GM19239 (cell line): ENCODE data around the gene TIE1.

ENCODE experiments used
- DNase-seq: peaks from one replicate; pipeline ENCODE4 v3.0.0; 2011; ENCODE audit warnings: low spot score; ENCODE audit not compliant: insufficient read length
- FAIRE-seq: peaks from 2 replicates; lab custom pipeline; 2011; peaks lifted over from hg19 to GRCh38; lab: Jason Lieb, UNC

Gene TIE1

DNA sequence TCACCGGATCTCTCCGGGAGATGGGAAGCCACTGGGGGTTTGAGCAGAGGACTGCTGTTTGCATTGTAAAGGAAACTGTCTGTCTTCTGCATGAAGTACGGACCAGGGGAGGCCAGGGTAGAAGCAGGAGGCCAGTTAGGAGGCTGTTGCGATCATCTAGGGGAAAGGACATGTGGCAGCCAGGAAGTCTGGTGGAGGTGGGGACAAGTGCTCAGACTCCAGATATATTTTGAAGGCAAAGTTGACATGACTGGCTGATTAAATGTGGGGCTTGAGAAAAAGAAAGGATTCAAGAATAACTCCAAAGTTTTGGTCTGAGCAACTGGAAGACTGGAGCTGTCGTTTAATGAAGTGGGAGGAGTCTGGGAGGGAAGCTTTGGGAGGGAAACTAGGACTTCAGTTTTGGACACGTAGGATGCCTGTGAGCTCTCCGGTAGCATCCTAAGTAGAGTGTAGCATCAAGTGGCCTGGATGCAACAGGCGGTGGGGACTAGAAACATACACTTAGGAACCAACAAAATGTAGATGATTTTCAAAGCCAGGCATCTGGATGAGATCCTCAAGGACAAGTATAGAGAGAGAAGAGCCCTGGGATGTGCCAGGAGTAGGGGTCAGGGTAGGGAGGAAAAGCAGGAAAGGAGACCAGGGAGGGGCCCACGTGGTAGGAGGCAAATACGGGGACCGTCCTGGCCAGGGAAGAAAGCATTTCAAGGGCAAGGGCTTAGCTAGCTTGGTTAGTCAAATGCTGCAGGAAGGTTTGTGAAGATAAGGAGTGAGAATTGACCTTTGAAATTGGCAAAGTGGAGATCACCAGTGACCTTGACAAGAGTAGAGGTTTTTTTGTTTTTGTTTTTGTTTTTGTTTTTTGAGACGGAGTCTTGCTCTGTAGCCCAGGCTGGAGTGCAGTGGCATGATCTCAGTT, 11.7 kb upstream of the TIE1 start:
- FAIRE-seq = no peak
- DNase-seq = no peak

DNA sequence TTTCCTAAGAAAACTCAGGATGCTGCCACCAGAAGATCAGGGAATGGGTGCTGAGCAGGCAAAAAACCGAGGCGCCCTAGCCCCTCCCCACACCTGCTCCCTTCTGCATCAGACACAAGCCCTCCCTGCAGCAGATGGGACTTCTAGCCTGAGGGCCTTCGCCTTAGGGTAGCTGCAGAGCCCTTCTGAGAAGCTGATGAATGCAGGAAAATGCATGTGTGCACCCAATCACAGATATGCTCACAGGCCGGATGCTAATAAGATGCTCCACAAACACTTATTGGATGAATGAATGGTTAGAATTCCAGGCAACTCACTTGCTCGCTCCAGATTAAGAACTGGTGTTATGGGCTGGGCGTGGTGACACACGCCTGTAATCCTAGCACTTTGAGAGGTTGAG, 8.6 kb upstream of the TIE1 start:
- FAIRE-seq = no peak
- no peak for DNase-seq

DNA sequence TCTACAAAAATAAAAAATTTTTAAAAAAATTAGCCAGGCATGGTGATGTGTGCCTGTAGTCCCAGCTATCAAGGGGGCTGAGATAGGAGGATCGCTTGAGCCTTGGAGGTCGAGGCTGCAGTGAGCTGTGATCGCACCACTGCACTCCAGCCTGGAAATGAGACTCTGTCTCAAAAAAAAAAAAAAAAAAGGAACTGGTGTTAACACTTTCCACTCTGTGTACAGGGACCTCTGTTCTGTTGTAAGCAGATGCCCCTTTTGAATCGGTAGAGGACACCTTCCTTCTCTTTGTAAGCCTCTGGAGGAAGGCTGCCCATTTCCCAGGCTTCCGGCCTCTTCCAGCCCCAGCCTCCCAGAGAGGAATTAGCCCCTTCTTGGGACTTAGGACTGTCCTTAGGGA, 8.1 kb upstream of the TIE1 start:
- FAIRE-seq = no peak

DNA sequence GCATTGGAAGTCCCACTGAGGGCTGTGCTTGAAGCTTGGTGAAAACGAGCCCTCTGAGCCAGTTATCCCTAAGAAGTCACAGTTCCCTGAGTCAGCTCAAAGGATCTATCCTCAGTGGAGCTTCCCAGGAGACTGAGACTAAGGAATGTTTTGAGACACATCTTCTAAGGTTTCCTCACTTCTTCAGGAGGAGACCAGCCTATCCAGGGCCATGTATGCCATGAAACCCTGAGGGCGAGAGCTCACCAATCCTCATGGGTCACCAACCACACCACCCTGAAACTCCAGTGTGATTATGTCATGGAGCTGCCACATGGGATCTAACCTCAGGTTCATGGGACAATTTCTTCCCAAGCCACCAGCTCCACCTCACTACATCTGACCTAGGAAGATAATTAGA, 7.6 kb upstream of the TIE1 start:
- FAIRE-seq (no peak), DNase-seq (no peak)

More for the DNA sequence above, 8.1 kb upstream of the TIE1 start:
- no peak for DNase-seq

DNA sequence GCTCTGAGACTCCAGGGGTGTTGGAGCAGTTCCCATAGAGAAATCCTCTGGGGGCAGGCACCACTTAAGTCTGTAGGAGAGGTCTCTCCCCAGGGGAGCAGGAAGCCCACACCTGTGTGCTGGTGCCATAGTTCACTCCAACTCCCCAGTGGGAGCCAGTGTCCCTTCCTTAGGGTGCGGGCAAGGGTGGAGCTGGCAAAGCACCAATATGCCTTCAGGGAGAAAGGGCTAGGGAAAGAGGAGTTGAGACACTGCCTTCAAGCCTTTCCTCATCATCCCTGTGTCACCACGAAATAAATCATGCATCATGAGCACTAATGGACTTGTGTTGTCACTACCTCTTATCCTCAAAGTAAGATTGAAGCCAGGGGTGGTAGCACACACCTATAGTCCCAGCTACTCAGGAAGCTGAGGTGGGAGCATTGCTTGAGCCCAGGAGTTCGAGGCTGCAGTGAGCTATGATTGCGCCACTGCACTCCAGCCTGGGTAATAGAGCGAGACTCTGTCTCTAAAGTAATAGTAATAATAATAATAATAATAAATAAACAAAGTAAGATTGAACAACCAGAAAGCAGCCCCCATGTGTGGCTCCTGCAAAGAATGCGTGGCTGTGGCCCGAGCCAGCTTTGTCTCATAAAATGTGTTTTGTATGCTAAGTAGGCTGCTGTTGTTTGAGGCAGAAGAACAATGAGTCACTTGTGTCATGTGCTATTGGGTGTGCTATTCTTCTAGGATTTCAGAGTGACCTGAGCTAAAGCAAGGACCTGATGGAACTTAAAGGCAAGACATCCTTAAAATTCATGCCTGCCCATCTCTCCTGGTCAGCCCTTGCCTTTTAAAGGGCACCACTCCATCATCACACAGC, 6.7 kb upstream of the TIE1 start:
- no peak for FAIRE-seq
- DNase-seq = no peak

DNA sequence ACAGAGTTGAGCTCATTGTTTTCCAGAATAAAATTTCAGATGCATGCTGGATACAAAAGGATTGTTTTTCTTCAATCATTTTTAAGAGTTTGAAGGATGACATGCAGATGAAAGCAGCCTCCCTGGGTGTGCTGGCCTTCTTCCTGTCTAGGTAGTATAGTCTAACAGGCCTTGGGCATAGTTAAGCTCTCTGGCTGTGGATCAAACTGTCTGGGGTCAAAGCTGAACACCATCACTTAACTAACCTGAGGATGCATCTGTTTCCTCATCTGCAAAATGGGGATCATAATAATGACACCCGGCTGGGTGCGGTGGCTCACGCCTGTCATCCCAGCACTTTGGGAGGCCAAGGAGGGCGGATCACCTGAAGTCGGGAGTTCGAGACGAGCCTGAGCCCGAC, 6.0 kb upstream of the TIE1 start:
- no peak for FAIRE-seq
- no peak for DNase-seq

DNA sequence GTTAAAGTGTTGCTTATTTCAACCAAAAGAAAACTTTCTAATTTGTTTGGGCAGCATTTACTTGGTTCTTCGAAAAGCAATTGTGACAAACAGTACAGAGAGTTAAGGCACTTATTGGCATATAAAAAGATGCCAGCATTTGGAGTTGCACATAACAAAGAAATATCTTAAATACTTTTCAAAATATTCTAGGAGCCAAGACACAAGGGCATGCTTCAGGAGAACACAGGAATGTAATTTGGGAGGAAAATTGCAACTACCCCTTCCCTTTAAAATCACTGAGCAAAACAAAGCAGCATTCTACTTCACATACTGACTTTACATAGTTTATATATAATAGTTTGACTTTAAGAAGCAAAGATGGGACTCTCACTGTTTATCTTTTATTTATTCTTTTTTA, 4.6 kb upstream of the TIE1 start:
- FAIRE-seq (no peak), DNase-seq (no peak)

DNA sequence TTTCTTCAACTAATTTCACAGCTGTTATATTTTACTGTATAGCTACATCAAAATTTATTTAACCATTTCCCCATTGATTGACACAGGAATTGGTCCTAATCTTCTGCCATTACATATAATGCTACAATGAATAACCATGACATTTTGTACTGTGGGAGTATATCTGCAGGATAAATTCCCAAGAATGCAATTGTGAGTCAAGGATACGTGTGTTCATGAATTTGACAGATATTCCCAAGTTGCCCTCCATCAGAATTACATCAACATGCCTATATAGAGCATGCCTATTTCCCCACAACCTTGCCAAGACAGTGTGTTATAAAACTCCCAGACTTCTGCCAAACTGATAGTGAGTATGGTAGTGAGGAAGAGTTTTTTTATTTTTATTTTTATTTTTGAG, 2.7 kb upstream of the TIE1 start:
- FAIRE-seq (no peak), DNase-seq (no peak)

DNA sequence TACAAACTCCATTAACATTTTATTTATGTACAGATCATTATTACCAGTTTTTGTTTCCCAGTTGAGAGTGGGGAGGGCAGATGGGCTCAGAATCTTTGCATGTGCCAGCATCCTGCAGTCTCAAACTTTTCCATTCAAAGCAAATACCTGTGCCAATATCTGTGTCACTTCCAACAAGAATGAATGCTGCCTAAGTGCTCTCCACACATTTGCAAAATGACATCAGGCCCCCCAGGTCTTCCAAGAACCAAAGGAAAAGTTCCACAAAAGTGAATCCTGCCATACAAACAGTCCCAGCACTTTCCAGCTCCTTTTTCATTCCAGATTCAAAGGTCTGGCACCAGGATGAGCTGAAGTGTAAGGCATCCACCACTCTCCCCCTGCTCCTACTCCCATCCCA, 1.7 kb upstream of the TIE1 start:
- no peak for DNase-seq
- FAIRE-seq = no peak

DNA sequence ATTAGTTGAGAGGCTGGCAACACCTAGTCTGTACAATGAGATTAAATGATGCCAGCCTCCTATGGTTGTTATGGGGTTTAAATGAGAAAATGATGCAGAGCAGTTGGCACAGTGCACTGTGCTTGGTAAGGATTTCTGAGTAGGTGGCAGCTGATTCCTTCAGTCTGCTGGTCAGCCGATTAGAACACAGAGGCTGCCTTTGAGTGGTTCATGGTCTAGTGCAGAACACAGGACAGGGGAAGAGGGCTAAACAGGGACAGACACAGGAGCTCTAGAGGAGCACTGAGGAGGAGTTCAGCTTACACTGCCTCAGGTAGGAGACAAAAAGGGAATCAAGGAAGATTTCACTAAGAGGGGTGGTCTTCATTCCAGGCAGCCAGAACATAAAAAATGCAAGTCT, 1.4 kb downstream of the TIE1 start:
- no peak for FAIRE-seq
- DNase-seq = no peak

DNA sequence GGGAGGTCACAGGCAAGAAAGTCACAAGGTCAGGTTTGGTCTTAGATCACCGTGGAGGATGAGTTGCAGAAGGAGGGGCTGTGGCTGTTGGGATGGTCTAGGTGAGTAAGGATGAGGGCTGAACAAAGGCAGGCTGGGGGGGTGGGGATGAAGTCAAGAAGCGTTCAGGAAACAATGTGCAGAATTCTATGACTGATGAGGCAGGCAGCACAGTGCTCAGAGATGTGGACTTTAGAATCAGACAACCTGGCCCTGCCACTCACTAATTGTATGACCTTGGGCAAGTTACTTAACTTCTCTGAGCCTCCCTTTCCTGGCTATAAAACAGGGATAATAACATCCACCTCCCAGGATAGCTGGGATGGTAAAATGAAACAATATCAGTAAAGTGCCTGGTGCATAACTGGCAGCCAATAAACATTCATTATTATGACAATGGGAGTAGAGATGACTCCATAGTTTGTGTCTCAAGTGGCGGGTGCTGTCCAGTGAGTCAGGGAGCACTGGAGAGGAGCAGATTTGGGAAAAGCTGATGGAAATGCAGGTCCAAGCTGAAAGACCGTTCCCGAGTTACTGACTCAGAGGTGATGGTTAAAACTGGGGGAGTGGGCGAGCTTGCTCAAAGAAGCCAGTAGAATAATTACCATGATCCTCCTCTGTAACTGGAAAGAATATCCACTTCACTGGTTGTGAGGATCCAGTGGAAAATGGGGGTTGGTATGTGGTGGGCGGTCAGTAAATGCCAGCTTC, 2.1 kb downstream of the TIE1 start:
- FAIRE-seq (no peak), DNase-seq (no peak)

DNA sequence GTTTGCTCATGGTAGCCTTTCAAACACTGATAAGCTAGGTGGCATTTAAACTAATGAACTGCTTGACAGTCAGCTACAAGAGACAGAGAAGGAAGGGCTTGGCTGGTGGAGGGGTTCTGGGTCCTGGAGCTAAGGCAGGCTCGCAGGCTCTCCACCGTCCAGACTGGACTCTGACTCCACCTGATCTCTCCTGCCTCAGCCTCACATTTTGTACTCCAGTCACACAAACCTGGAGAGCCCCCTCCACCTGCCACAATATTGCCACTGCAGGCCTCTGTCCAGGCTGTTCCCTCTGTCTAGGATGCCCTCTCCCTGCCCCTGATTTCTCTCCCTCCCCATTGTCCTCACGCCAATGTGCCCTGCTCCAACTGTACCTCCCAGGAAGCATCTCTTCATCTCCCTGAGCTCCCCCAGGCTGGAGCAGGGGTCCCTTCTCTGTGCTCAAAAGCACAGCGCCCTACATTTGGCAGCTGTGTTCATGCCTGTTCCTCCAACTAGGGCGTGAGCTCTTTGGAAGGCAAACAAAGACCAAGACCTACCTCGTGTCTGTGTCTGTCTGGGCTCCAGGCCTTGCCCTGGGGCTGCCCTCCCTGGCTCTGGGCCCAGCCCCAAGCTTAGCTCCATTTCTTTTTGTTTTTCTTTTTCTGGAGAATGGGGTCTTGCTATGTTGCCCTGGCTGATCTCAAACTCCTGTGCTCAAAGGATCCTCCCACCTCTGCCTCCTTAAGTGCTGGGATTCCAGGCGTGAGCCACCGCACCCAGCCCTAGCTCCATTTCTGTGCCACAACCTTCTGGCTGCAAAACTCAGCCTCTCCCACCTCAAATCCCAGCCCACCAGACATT, 2.9 kb downstream of the TIE1 start:
- DNase-seq = no peak
- FAIRE-seq = no peak

DNA sequence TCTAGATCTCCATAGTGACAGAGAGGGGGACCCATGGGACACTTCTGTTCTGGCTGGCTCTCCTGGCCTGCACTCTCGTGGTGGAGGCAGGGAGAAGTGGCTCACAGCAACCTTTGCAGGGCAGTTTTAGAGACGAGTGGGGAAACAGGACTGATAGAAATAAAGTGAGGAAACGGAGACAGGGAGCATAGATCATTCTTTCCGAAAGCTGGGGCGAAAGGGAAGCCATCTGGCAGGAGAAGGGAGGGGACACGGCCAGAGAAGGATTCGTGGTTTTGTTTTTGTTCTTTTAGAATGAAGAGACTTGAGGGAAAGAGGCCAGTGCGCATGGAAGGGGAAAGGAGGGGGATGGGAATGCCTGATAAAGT, 3.5 kb downstream of the TIE1 start:
- FAIRE-seq = no peak
- no peak for DNase-seq

DNA sequence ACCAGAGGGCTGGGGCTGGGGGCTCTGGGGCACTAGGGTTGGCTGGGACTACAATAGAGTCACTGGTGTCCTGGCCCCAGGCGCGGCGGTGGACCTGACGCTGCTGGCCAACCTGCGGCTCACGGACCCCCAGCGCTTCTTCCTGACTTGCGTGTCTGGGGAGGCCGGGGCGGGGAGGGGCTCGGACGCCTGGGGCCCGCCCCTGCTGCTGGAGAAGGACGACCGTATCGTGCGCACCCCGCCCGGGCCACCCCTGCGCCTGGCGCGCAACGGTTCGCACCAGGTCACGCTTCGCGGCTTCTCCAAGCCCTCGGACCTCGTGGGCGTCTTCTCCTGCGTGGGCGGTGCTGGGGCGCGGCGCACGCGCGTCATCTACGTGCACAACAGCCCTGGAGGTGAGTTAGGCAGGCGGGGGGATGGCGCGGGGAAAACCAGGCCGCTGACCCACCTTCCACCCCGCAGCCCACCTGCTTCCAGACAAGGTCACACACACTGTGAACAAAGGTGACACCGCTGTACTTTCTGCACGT, 4.1 kb downstream of the TIE1 start:
- FAIRE-seq = no peak

DNA sequence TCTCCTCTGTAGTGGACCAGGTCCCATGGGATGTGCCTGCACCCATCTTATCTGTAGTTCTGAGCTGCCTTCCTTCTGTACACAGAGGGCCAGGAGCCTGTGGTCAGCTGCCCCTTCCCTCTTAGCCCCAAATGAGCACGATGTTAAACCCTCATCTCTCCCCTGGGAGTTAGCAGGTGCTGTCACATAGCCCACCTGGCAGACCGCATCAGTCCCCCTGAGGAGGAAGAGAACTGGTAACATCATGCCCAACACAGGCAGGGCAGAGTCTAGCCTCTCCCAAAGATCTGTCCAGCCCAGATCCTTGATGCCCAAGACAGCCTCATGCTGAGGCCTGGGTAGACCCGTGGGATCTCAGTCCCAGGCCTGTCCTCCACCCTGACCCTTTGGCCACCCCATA, 4.7 kb downstream of the TIE1 start:
- DNase-seq (no peak), FAIRE-seq (no peak)

More for the DNA sequence above, 4.1 kb downstream of the TIE1 start:
- DNase-seq = no peak

DNA sequence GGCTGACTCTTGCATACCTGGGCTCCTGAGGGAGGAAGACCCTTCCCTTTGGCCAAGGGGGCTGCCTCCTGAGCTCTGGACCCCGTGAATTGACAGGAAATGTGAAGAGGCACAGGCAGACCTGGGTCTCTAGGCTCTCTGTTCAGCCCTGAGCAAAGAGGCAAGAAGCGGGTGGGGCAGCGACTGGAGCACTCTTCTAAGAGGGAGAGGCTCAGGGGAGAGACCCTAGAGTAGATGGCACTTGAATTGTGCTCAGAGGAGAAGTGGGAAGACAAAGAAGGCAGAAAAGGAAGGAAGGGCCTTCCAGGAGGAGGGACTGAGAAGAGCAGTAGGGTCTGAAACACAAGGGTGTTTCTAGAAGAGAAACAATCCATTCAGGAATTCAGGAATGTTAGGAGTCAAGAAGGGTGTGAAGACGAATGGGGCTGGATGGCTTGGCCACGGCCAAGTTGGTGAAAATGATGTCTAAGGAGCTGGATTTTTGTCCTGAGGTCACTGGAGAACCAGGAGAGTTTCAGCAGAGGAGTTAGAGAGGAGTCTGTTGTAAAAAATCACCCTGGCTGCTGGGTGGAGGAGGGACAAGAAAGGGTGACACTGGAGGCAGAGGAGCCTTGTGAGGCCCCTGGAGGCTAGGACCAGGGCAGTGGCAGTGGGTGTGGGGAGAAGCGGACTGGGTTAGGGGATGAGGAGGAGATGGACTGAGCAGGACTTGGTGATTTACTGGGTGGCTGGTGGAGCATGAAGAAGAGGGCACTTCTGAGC, 5.3 kb downstream of the TIE1 start:
- DNase-seq = no peak
- FAIRE-seq = no peak

DNA sequence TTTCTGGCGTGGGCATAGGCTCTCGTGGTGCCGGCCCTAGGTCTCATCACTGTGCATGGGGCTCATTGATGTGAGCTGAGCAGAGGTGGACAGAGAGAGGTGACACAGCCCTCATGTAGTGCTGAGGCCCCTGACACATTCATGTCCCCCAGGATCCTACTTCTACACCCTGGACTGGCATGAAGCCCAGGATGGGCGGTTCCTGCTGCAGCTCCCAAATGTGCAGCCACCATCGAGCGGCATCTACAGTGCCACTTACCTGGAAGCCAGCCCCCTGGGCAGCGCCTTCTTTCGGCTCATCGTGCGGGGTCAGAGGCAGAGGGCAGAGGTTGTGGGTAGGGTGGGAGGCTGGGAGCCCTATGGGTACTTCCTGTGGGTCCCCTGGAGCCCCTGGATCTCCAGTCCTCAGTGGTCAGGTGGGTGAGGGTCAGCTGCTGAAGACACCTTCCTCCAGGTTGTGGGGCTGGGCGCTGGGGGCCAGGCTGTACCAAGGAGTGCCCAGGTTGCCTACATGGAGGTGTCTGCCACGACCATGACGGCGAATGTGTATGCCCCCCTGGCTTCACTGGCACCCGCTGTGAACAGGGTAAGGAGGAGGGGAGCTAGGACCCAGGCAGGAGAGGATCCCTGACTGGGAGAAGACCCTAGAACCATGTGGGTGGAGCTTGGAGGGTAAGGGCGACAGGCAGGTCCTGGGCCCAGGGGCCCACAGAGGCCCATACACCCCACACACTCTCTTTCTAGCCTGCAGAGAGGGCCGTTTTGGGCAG, 6.1 kb downstream of the TIE1 start:
- DNase-seq (no peak), FAIRE-seq (no peak)

DNA sequence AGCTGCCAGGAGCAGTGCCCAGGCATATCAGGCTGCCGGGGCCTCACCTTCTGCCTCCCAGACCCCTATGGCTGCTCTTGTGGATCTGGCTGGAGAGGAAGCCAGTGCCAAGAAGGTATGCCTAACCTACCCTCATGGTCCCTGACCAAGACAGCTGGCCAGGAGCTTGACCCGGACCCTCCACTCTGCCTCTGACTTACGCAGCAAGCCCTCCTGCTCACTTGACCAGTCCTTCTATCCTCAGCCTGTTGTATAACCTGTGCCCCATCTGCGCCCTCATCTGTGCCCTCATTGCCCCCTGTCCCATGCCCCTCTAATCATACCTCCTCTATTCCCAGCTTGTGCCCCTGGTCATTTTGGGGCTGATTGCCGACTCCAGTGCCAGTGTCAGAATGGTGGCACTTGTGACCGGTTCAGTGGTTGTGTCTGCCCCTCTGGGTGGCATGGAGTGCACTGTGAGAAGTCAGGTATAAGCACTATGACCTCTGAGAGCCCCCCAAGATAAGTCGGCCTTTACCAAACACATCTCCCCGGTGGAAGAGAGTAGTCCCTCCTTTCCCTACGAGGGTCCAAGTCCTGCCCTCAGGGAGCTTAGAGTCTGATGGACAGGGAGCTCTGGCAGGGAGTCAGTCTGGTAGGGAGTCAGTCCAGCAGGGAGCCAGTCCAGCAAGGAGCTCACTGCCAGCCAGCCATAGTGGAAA, 6.8 kb downstream of the TIE1 start:
- no peak for DNase-seq
- FAIRE-seq = no peak
